Measurements from ENCODE around the gene CSF3R.

The CSF3R gene

DNA sequence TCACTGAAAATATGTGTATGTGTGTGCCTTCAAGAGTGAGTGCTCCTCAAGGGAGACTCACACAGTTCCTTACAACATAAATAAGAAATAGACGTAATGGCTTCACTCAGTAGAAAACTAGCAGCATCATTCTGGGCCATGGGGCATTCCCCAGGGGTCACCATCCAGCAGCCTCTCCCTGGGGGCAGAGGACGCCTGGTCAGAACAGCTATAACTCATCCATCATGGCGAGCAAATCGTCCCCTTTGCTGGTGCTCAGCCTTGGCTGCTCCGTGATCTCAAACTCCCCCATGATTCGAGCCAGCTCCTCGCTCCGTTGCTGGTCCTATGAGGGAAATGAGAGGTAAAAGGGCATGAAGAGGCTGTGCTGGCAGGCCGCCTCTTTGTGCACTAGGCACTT lies 64.8 kb downstream of the CSF3R start:
- no peaks in the 10 kb centered on the region for H3K9me3 Mint-ChIP-seq
- DNase-seq, result no peak

More for the DNA sequence above, 64.8 kb downstream of the CSF3R start:
- H3K4me1 Mint-ChIP-seq (ENCODE audit: low read depth), result peaks cover 14% of the 10 kb centered on the region
- H3K27me3 Mint-ChIP-seq, result no peaks in the 10 kb centered on the region
- no peak overlapping the region for H3K27ac Mint-ChIP-seq
- no peak overlapping the region for H3K4me3 Mint-ChIP-seq
- no peaks in the 10 kb centered on the region for H3K36me3 Mint-ChIP-seq (ENCODE audit: low read depth)
